Stomach (tissue), 9 donors: ENCODE data around the gene KRTAP17-1. TPM values are rescaled to one million over a fixed set of nuclear protein-coding genes. Genes with fewer than 3 reads are reported as not detected.

Experiments used
- DNase-seq, 2 donors: peaks; one replicate each; pipeline versions ENCODE4 v3.0.0 to v3.0.0-alpha.2; 2013 to 2019
- H3K27ac ChIP-seq, 5 donors: fragments of 200-600 bp in 4 of 5; sonication (generic) in 4 of 5; one replicate each; pipeline ENCODE4 v1.5.1; 2013 to 2019; ENCODE audit warnings: mild to moderate bottlenecking in 1 of 5, moderate library complexity in 1 of 5
- H3K27me3 ChIP-seq, 3 donors: fragments of 200-600 bp; sonication (generic); one replicate each; pipeline ENCODE4 v1.5.1; 2017 to 2019; ENCODE audit warnings: mixed run types in 1 of 3
- H3K36me3 ChIP-seq, 4 donors: fragments of 200-600 bp; sonication (generic); 1 replicate in 3 of 4; 2 replicates in 1 of 4; pipeline ENCODE4 v1.5.1; 2016 to 2019
- H3K4me1 ChIP-seq, 4 donors: fragments of 200-600 bp; sonication (generic); one replicate each; pipeline ENCODE4 v1.5.1; 2016 to 2019
- H3K4me3 ChIP-seq, 4 donors: fragments of 200-600 bp; sonication (generic) in 3 of 4; one replicate each; pipeline ENCODE4 v1.5.1; 2016 to 2019; ENCODE audit warnings: mild to moderate bottlenecking in 1 of 4
- H3K9me3 ChIP-seq, 4 donors: fragments of 200-600 bp; sonication (generic); one replicate each; pipeline ENCODE4 v1.5.1; 2016 to 2019
- EP300 ChIP-seq: sonication (generic); formaldehyde crosslinking; IDR thresholded peaks from one replicate; pipeline ENCODE4 v1.6.1; 2017; ENCODE audit warnings: antibody characterized with exemption
- POLR2A ChIP-seq, 4 donors: fragments of 450-650 bp; IDR thresholded peaks; one replicate each; pipeline ENCODE4 v1.6.1; 2016; ENCODE audit warnings: antibody characterized with exemption in 4 of 4, control low read depth in 2 of 4, mild to moderate bottlenecking in 1 of 4, moderate library complexity in 1 of 4
- POLR2AphosphoS5 ChIP-seq, 3 donors: sonication (generic); formaldehyde crosslinking; IDR thresholded peaks; one replicate each; pipeline ENCODE4 v1.6.1; 2016; ENCODE audit warnings: antibody characterized with exemption in 3 of 3
- WGBS, 5 donors: extraction: QIAGEN DNeasy Blood & Tissue Kit in 3 of 5; methylation state at CpG; one replicate each; pipeline versions ENCODE4 v1.1.5 to v1.1.7; 2013 to 2018; 5-methylcytosine and 5-hydroxymethylcytosine counted together
- intact Hi-C: fragments of 100-400 bp; cut with DNase I; formaldehyde crosslinking; loops from one replicate; pipeline ENCODE4 v1.15.1; 2023; ENCODE audit warnings: low total_unique reads
- polyA plus RNA-seq, 3 donors: library from polyadenylated mRNA; stranded (reverse); fragments of 200-250 nt; gene quantifications; one replicate each; pipeline ENCODE4 v1.2.3, GENCODE V29; 2013
- total RNA-seq, 5 donors: library from RNA; depleted of rRNA; stranded (reverse); fragments of >200 nt; gene quantifications; one replicate each; pipeline versions ENCODE4 v1.1.0 to v1.2.3, GENCODE V29; 2014 to 2016
- TF ChIP-seq, protein P1 (sequence below), 7 experiments: fragments of 450-650 bp in 4 of 7; fragments of 200-600 bp in 3 of 7; sonication (generic) in 3 of 7; IDR thresholded peaks; one replicate each; pipeline ENCODE4 v1.5.1; 2016 to 2019; ENCODE audit warnings: antibody characterized with exemption in 7 of 7, control low read depth in 2 of 7, mild to moderate bottlenecking in 1 of 7
- donor health status: healthy with polysubstance abuse.
- donor health status: Bipolar disorder and iron deficiency.
- donor health status: healthy.

KRTAP17-1 gene
- total and polyA plus RNA-seq, 8 donors, result not detected

DNA sequence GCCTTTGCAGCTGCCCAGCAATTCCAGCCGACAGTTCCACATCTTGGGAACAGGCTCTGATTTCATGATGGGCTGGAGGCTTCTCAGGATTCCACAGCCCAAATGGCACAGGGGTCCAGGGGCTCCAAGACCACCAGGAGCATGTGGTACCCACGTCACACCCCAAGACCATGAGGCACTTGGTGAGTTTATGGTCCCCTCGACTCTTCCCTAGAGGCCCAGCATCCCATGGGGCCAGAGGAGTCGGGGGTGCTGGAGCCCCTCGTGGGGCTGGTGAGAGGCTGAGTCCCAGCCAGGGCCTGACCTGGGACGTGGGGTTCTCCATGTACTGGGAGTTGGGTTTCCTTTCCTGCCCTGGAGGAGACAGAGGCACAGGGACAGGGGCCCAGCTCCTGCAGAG, 10.1 kb upstream of the KRTAP17-1 start:
- 79 to 86% (median 83%) methylated on average over 4 to 6 of the region's 6 CpGs; no CpG with 5 or more reads in 1 of the 5 donors for WGBS, 5 donors
- intact Hi-C loops, result loop anchor here (10.0 kb wide), 1 partner anchor 421 kb away; no protein-coding TSS in a partner anchor
- TF ChIP-seq POLR2A (IDR thresholded peaks at IDR 0.05) (no peak), POLR2AphosphoS5 (IDR thresholded peaks at IDR 0.05) (no peak), EP300 (no peak)
- TF ChIP-seq, protein P1, sequence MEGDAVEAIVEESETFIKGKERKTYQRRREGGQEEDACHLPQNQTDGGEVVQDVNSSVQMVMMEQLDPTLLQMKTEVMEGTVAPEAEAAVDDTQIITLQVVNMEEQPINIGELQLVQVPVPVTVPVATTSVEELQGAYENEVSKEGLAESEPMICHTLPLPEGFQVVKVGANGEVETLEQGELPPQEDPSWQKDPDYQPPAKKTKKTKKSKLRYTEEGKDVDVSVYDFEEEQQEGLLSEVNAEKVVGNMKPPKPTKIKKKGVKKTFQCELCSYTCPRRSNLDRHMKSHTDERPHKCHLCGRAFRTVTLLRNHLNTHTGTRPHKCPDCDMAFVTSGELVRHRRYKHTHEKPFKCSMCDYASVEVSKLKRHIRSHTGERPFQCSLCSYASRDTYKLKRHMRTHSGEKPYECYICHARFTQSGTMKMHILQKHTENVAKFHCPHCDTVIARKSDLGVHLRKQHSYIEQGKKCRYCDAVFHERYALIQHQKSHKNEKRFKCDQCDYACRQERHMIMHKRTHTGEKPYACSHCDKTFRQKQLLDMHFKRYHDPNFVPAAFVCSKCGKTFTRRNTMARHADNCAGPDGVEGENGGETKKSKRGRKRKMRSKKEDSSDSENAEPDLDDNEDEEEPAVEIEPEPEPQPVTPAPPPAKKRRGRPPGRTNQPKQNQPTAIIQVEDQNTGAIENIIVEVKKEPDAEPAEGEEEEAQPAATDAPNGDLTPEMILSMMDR (IDR thresholded peaks at IDR 0.05), result no peak

GRCh38 chr17:41325126-41325525, 9.6 kb upstream of the KRTAP17-1 start:
- peaks cover 0 to 7% (median 0%) of the 10 kb centered on the region in 4 donors for H3K9me3 ChIP-seq
- H3K4me1 ChIP-seq, result no peaks in the 10 kb centered on the region
- no peak overlapping the region for H3K4me3 ChIP-seq
- 72 to 78% (median 76%) methylated on average over 7 to 10 of the region's 10 CpGs for WGBS, 5 donors
- H3K27ac ChIP-seq, result no peak overlapping the region
- DNase-seq, result no peak
- TF ChIP-seq EP300 (no peak), POLR2AphosphoS5 (IDR thresholded peaks at IDR 0.05) (no peak), POLR2A (IDR thresholded peaks at IDR 0.05) (no peak)
- TF ChIP-seq, protein P1 (IDR thresholded peaks at IDR 0.05), result no peak
- intact Hi-C loops, result loop anchor here (10.0 kb wide), 1 partner anchor 420 kb away; no protein-coding TSS in a partner anchor
- H3K36me3 ChIP-seq, result no peaks in the 10 kb centered on the region
- H3K27me3 ChIP-seq, result no peaks in the 10 kb centered on the region

More for the DNA sequence above, 10.1 kb upstream of the KRTAP17-1 start:
- no peak overlapping the region for H3K4me3 ChIP-seq
- H3K27me3 ChIP-seq, result no peaks in the 10 kb centered on the region
- no peaks in the 10 kb centered on the region for H3K36me3 ChIP-seq
- no peaks in the 10 kb centered on the region for H3K4me1 ChIP-seq
- H3K27ac ChIP-seq, result no peak overlapping the region
- DNase-seq, result no peak
- peaks cover 0 to 2% (median 0%) of the 10 kb centered on the region in 4 donors for H3K9me3 ChIP-seq

DNA sequence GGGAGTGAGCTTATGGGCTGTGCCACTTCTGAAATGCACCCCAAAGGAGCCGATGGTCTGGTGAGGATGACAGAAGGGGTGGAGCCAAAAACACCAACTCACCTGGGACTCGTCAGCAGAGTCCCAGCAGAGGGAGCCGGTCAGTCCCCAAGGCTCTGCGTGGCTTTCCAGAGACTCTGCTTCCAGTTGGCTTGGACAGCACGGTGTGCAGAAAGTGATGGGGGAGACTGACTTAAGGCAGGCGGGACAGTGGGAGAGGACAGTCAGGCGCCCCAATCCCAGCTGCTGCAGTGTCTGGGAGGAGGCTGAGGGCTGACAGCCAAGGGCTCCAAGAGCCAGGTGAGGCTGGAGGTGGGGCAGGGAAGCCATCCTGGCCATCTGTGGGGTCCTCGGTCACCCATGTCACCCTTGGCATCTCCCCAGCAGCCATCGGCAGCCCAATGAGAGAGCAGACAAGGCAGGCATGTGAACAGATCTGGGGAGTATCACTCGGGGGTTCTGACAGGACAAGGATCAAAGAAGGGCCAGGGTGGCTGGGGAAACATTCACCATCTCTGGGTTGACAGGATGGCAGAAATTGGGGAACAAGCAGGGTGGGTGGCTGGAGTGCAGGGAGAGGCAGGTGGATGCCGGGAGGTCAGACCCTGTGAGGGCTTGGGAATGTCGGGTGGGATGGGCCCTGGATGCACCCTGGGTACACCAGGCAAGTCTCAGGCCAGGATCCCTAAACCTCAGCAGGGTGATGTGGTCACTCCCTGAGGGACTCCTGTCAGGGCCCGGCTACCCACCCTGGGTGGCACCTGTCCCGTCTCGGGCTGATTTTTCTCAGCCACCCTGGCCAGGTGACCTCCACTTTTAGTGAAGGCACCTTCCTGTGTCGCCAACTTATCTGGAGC, 8.9 kb upstream of the KRTAP17-1 start:
- 55 to 60% (median 58%) methylated on average over 13 to 16 of the region's 16 CpGs for WGBS, 5 donors
- no peaks in the 10 kb centered on the region for H3K27me3 ChIP-seq
- intact Hi-C loops, result loop anchor here (10.0 kb wide), 1 partner anchor 420 kb away; no protein-coding TSS in a partner anchor
- TF ChIP-seq, protein P1 (IDR thresholded peaks at IDR 0.05), result peak in 1 of 7 experiments; percentile 10
- TF ChIP-seq POLR2A (IDR thresholded peaks at IDR 0.05), result no peak
- H3K27ac ChIP-seq, result no peak overlapping the region
- H3K9me3 ChIP-seq, result peaks cover 0 to 14% (median 0%) of the 10 kb centered on the region in 4 donors
- H3K36me3 ChIP-seq, result no peaks in the 10 kb centered on the region
- no peaks in the 10 kb centered on the region for H3K4me1 ChIP-seq
- no peak overlapping the region for H3K4me3 ChIP-seq
- DNase-seq, result peak in 1 of 2 donors; percentile 68

GRCh38 chr17:41322903-41323895, 7.7 kb upstream of the KRTAP17-1 start:
- no peak for DNase-seq
- no peaks in the 10 kb centered on the region for H3K27me3 ChIP-seq
- H3K4me3 ChIP-seq, result no peak overlapping the region
- H3K9me3 ChIP-seq, result peaks cover 0 to 17% (median 0%) of the 10 kb centered on the region in 4 donors
- no peaks in the 10 kb centered on the region for H3K4me1 ChIP-seq
- no peaks in the 10 kb centered on the region for H3K36me3 ChIP-seq
- H3K27ac ChIP-seq, result no peak overlapping the region
- intact Hi-C loops, result loop anchor here (10.0 kb wide), 1 partner anchor 418 kb away; no protein-coding TSS in a partner anchor
- 84 to 92% (median 90%) methylated on average over 9 to 11 of the region's 11 CpGs for WGBS, 5 donors
- TF ChIP-seq, protein P1 (IDR thresholded peaks at IDR 0.05), result no peak
- TF ChIP-seq POLR2A (IDR thresholded peaks at IDR 0.05), result no peak
- no peak for TF ChIP-seq EP300
- no peak for TF ChIP-seq POLR2AphosphoS5 (IDR thresholded peaks at IDR 0.05)
